ENCODE measurements around the gene DLG1. TPM values are rescaled to one million over a fixed set of nuclear protein-coding genes. Genes with fewer than 3 reads are reported as not detected.

Gene DLG1
- total RNA-seq, 1 donor from 2014 or later, result 99.6 TPM

GRCh38 chr3:197329382-197329781, 31.0 kb upstream of the DLG1 start:
- no peaks in the 10 kb centered on the region for H3K27me3 Mint-ChIP-seq
- H3K36me3 Mint-ChIP-seq (ENCODE audit: insufficient read depth), result no peaks in the 10 kb centered on the region
- no peak for DNase-seq (ENCODE audit: low spot score, unreplicated experiment)
- peaks cover 11% of the 10 kb centered on the region for H3K4me1 Mint-ChIP-seq (ENCODE audit: low read depth)
- no peaks in the 10 kb centered on the region for H3K9me3 Mint-ChIP-seq (ENCODE audit: low read depth)
- no peak overlapping the region for H3K27ac Mint-ChIP-seq
- TF ChIP-seq, protein P1, sequence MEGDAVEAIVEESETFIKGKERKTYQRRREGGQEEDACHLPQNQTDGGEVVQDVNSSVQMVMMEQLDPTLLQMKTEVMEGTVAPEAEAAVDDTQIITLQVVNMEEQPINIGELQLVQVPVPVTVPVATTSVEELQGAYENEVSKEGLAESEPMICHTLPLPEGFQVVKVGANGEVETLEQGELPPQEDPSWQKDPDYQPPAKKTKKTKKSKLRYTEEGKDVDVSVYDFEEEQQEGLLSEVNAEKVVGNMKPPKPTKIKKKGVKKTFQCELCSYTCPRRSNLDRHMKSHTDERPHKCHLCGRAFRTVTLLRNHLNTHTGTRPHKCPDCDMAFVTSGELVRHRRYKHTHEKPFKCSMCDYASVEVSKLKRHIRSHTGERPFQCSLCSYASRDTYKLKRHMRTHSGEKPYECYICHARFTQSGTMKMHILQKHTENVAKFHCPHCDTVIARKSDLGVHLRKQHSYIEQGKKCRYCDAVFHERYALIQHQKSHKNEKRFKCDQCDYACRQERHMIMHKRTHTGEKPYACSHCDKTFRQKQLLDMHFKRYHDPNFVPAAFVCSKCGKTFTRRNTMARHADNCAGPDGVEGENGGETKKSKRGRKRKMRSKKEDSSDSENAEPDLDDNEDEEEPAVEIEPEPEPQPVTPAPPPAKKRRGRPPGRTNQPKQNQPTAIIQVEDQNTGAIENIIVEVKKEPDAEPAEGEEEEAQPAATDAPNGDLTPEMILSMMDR (IDR thresholded peaks at IDR 0.05; ENCODE audit: unreplicated experiment), result no peak
- H3K4me3 Mint-ChIP-seq (ENCODE audit: low read depth), result no peak overlapping the region

- Mint-ChIP-seq H3K27ac (no peak overlapping the region), H3K36me3 (ENCODE audit: insufficient read depth) (no peaks in the 10 kb centered on the region), H3K27me3 (no peaks in the 10 kb centered on the region), H3K4me1 (ENCODE audit: low read depth) (no peaks in the 10 kb centered on the region), H3K9me3 (ENCODE audit: low read depth) (no peaks in the 10 kb centered on the region), H3K4me3 (ENCODE audit: low read depth) (no peak overlapping the region)
- TF ChIP-seq, protein P1 (IDR thresholded peaks at IDR 0.05; ENCODE audit: unreplicated experiment), result no peak
- no peak for DNase-seq (ENCODE audit: low spot score, unreplicated experiment)
Measured at GRCh38 chr3:197328198-197328597, 29.8 kb upstream of the DLG1 start.

GRCh38 chr3:197327701-197328100, 29.3 kb upstream of the DLG1 start:
- TF ChIP-seq, protein P1 (IDR thresholded peaks at IDR 0.05; ENCODE audit: unreplicated experiment), result no peak
- H3K4me1 Mint-ChIP-seq (ENCODE audit: low read depth), result no peaks in the 10 kb centered on the region
- no peak overlapping the region for H3K4me3 Mint-ChIP-seq (ENCODE audit: low read depth)
- DNase-seq (ENCODE audit: low spot score, unreplicated experiment), result no peak
- H3K27me3 Mint-ChIP-seq, result no peaks in the 10 kb centered on the region
- H3K36me3 Mint-ChIP-seq (ENCODE audit: insufficient read depth), result no peaks in the 10 kb centered on the region
- no peaks in the 10 kb centered on the region for H3K9me3 Mint-ChIP-seq (ENCODE audit: low read depth)
- H3K27ac Mint-ChIP-seq, result no peak overlapping the region

DNA sequence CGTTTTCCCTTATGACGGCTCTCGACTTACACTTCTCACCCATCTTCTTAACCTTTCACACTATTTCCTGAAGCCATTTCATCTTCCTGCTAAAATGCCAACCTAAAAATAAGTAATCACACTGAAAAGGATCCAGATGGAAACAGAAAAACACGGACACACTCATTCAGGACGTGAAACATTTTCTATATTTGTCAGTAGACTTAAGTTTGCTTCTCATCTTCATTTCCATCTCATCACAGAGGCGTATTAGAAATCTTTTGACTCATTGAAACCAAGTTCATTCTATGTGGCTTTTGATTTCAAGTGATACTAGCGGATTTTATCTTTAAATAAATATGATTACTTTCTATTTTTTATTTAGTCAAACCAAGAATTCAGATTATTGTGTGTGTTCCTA, 27.4 kb upstream of the DLG1 start:
- TF ChIP-seq, protein P1 (IDR thresholded peaks at IDR 0.05; ENCODE audit: unreplicated experiment), result no peak
- H3K36me3 Mint-ChIP-seq (ENCODE audit: insufficient read depth), result no peaks in the 10 kb centered on the region
- H3K4me3 Mint-ChIP-seq (ENCODE audit: low read depth), result no peak overlapping the region
- H3K9me3 Mint-ChIP-seq (ENCODE audit: low read depth), result peaks cover 4% of the 10 kb centered on the region
- H3K27me3 Mint-ChIP-seq, result no peaks in the 10 kb centered on the region
- H3K4me1 Mint-ChIP-seq (ENCODE audit: low read depth), result no peaks in the 10 kb centered on the region
- H3K27ac Mint-ChIP-seq, result no peak overlapping the region
- DNase-seq (ENCODE audit: low spot score, unreplicated experiment), result no peak

- no peak for DNase-seq (ENCODE audit: low spot score, unreplicated experiment)
- Mint-ChIP-seq H3K4me3 (ENCODE audit: low read depth) (no peak overlapping the region), H3K27me3 (no peaks in the 10 kb centered on the region), H3K4me1 (ENCODE audit: low read depth) (no peaks in the 10 kb centered on the region), H3K27ac (no peak overlapping the region), H3K36me3 (ENCODE audit: insufficient read depth) (no peaks in the 10 kb centered on the region), H3K9me3 (ENCODE audit: low read depth) (peaks cover 4% of the 10 kb centered on the region)
- TF ChIP-seq, protein P1 (IDR thresholded peaks at IDR 0.05; ENCODE audit: unreplicated experiment), result no peak
Measured at GRCh38 chr3:197322149-197322548, 23.7 kb upstream of the DLG1 start.
